ENCODE results near the gene AKR1C2.

- TF ChIP-seq POLR2A (IDR thresholded peaks at IDR 0.05) (no peak), CTCF (IDR thresholded peaks at IDR 0.05) (no peak)
Observed at GRCh38 chr10:4953405-4953804, 50.3 kb downstream of the AKR1C2 start.
